SK-N-SH (cell line): Measurements from ENCODE around the gene SPINK8. TPM values are rescaled to one million over a fixed set of nuclear protein-coding genes. Genes with fewer than 3 reads are reported as not detected.

Source experiments
- CTCF ChIA-PET: fragments of 300-600, 350-600 bp; formaldehyde crosslinking; extraction: SDS; loops from one replicate; lab custom pipeline; 2021; lab: Yijun Ruan, JAX
- POLR2A ChIA-PET: fragments of 350-600 bp; sonication (Branson Sonifier 250); formaldehyde crosslinking; extraction: SDS; loops from one replicate; lab custom pipeline; 2020; ENCODE audit warnings: antibody characterized with exemption, inconsistent platforms; lab: Yijun Ruan, JAX
- DNase-seq: peaks from one replicate; pipeline ENCODE4 v3.0.0; 2012
- H2AFZ ChIP-seq: fragments of 200-600 bp; sonication (generic); 2 replicates; pipeline ENCODE4 v1.8.1; 2016; ENCODE audit warnings: antibody characterized with exemption, mild to moderate bottlenecking, low read depth
- H3F3A ChIP-seq: fragments of 200-600 bp; sonication (generic); replicated peaks from 2 replicates; pipeline ENCODE3; 2016; ENCODE audit warnings: antibody characterized with exemption, mild to moderate bottlenecking; ENCODE audit not compliant: insufficient read depth
- H3K27ac ChIP-seq, 2 experiments: fragments of 200-500 bp in 1 of 2; fragments of 200-600 bp in 1 of 2; sonication (Bioruptor generic) in 1 of 2; sonication (generic), shearing (Covaris generic) in 1 of 2; 2 replicates each; pipeline versions ENCODE4 v1.5.1 to v1.6.1; 2014 to 2016; ENCODE audit warnings: low read depth in 2 of 2, inconsistent platforms in 1 of 2, low read length in 1 of 2, mild to moderate bottlenecking in 1 of 2, mixed read lengths in 1 of 2
- H3K27me3 ChIP-seq: fragments of 200-600 bp; sonication (generic), shearing (Covaris generic); 2 replicates; pipeline ENCODE4 v1.6.1; 2016; ENCODE audit warnings: mixed run types; ENCODE audit not compliant: insufficient read depth
- H3K36me3 ChIP-seq, 2 experiments: fragments of 200-500 bp in 1 of 2; fragments of 200-600 bp in 1 of 2; sonication (Bioruptor generic) in 1 of 2; sonication (generic) in 1 of 2; replicated peaks in 1 of 2; 2 replicates each; pipeline versions ENCODE3 to v1.5.1; 2014 to 2016; ENCODE audit warnings: low read length in 1 of 2, mild to moderate bottlenecking in 1 of 2; ENCODE audit not compliant: insufficient read depth in 2 of 2, control insufficient read depth in 1 of 2
- H3K4me1 ChIP-seq, 2 experiments: fragments of 200-500 bp in 1 of 2; fragments of 200-600 bp in 1 of 2; sonication (Bioruptor generic) in 1 of 2; sonication (generic), shearing (Covaris generic) in 1 of 2; 2 replicates each; pipeline versions ENCODE4 v1.5.1 to v1.6.1; 2014 to 2016; ENCODE audit warnings: low read depth in 1 of 2, low read length in 1 of 2, mixed run types in 1 of 2; ENCODE audit not compliant: insufficient read depth in 2 of 2, control insufficient read depth in 1 of 2
- H3K4me2 ChIP-seq: fragments of 200-600 bp; sonication (generic), shearing (Covaris generic); 2 replicates; pipeline ENCODE4 v1.6.1; 2017; ENCODE audit warnings: mixed run types
- H3K4me3 ChIP-seq, 2 experiments: fragments of 200-500 bp in 1 of 2; fragments of 200-600 bp in 1 of 2; sonication (Bioruptor generic) in 1 of 2; sonication (generic), shearing (Covaris generic) in 1 of 2; 2 replicates each; pipeline versions ENCODE4 v1.5.1 to v1.8.1; 2014 to 2016; ENCODE audit warnings: low read depth in 2 of 2, inconsistent platforms in 1 of 2, low read length in 1 of 2, mild to moderate bottlenecking in 1 of 2, mixed read lengths in 1 of 2, moderate library complexity in 1 of 2
- H3K79me2 ChIP-seq: fragments of 200-600 bp; sonication (generic); 2 replicates; pipeline ENCODE4 v1.8.1; 2017; ENCODE audit warnings: mild to moderate bottlenecking; ENCODE audit not compliant: insufficient read depth
- H3K9ac ChIP-seq: fragments of 200-600 bp; sonication (generic); 2 replicates; pipeline ENCODE4 v1.6.1; 2017; ENCODE audit warnings: mixed run types
- H3K9me2 ChIP-seq: fragments of 200-600 bp; sonication (generic); 2 replicates; pipeline ENCODE4 v1.6.1; 2017; ENCODE audit warnings: mixed run types
- H3K9me3 ChIP-seq: fragments of 200-600 bp; sonication (generic); 2 replicates; pipeline ENCODE4 v1.6.1; 2017; ENCODE audit warnings: mixed run types, mild to moderate bottlenecking, moderate library complexity
- H4K20me1 ChIP-seq: fragments of 200-600 bp; sonication (generic); 2 replicates; pipeline ENCODE4 v1.6.1; 2017; ENCODE audit warnings: mild to moderate bottlenecking, mixed run types; ENCODE audit not compliant: insufficient read depth
- CHD2 ChIP-seq: fragments of 150-350 bp; IDR thresholded peaks from 2 replicates; pipeline ENCODE4 v1.6.1; 2018; ENCODE audit warnings: low read length; ENCODE audit not compliant: partially characterized antibody
- ELF1 ChIP-seq: IDR thresholded peaks from 2 replicates; pipeline ENCODE4 v1.4.0; 2012
- EP300 ChIP-seq, 2 experiments: IDR thresholded peaks; 2 replicates each; pipeline versions ENCODE4 v1.4.0 to v1.6.1; 2012; ENCODE audit warnings: borderline replicate concordance in 1 of 2, low read depth in 1 of 2, low read length in 1 of 2
- EZH2phosphoT487 ChIP-seq: fragments of 200-600 bp; sonication (generic); IDR thresholded peaks from 2 replicates; pipeline ENCODE4 v1.6.1; 2017; ENCODE audit warnings: low read depth, mixed run types, mild to moderate bottlenecking, antibody characterized with exemption, moderate library complexity, borderline replicate concordance
- FOSL2 ChIP-seq: IDR thresholded peaks from 2 replicates; pipeline ENCODE4 v1.4.0; 2012; ENCODE audit warnings: low read depth, mild to moderate bottlenecking, moderate library complexity, borderline replicate concordance
- FOXJ3 ChIP-seq: sonication (generic); formaldehyde crosslinking; IDR thresholded peaks from 2 replicates; pipeline ENCODE4 v1.5.1; 2020; ENCODE audit warnings: mild to moderate bottlenecking, missing genetic modification reagents
- IRF3 ChIP-seq: fragments of 150-350 bp; IDR thresholded peaks from 2 replicates; pipeline ENCODE4 v1.6.1; 2016; ENCODE audit warnings: mild to moderate bottlenecking, low read depth, low read length
- JUND ChIP-seq: IDR thresholded peaks from 2 replicates; pipeline ENCODE4 v1.4.0; 2012
- MAX ChIP-seq: IDR thresholded peaks from 2 replicates; pipeline ENCODE4 v1.4.0; 2012; ENCODE audit warnings: low read depth
- PBX3 ChIP-seq: IDR thresholded peaks from 2 replicates; pipeline ENCODE4; 2012
- RAD21 ChIP-seq: IDR thresholded peaks from 2 replicates; pipeline ENCODE4 v1.6.1; 2012; ENCODE audit warnings: mild to moderate bottlenecking, low read length
- RCOR1 ChIP-seq: fragments of 150-350 bp; IDR thresholded peaks from 2 replicates; pipeline ENCODE4 v1.6.1; 2017; ENCODE audit warnings: antibody characterized with exemption, low read length
- SIN3A ChIP-seq: IDR thresholded peaks from 2 replicates; pipeline ENCODE4 v1.6.1; 2012; ENCODE audit warnings: low read depth, mild to moderate bottlenecking, low read length, moderate library complexity, borderline replicate concordance
- SMC3 ChIP-seq: IDR thresholded peaks from 2 replicates; pipeline ENCODE4 v1.6.1; 2012; ENCODE audit warnings: low read depth, low read length, improper control_type of control experiment
- TCF12 ChIP-seq: IDR thresholded peaks from 2 replicates; pipeline ENCODE4 v1.4.0; 2012
- TEAD4 ChIP-seq: IDR thresholded peaks from 2 replicates; pipeline ENCODE4 v1.4.0; 2012; ENCODE audit warnings: mild to moderate bottlenecking, borderline replicate concordance; ENCODE audit not compliant: insufficient read depth
- YY1 ChIP-seq: IDR thresholded peaks from 2 replicates; pipeline ENCODE4 v1.4.0; 2012; ENCODE audit warnings: low read depth, mild to moderate bottlenecking
- WGBS: methylation state at CpG from one replicate; pipeline ENCODE4 v1.1.6; 2017; ENCODE audit warnings: low lambda C conversion rate; 5-methylcytosine and 5-hydroxymethylcytosine counted together
- polyA plus RNA-seq, 3 experiments: library from polyadenylated mRNA; depleted of rRNA; stranded (reverse); fragments of >200 nt; gene quantifications; 2 replicates each; pipeline ENCODE4 v1.2.3, GENCODE V29; 2012

The SPINK8 gene
- polyA plus RNA-seq, 1 of the 3 experiments (the other 2 are of a cell fraction), result not detected

GRCh38 chr3:48306860-48307530 lies 26.5 kb downstream of the SPINK8 start:
- Histone ChIP-seq H3K36me3 (no peaks in the 10 kb centered on the region), H3K4me3 (no peak overlapping the region), H3K27me3 (no peaks in the 10 kb centered on the region; the same call in 1 of the 2 replicates), H4K20me1 (no peaks in the 10 kb centered on the region), H3K9ac (no peak overlapping the region), H3K27ac (no peak overlapping the region), H3F3A (no peaks in the 10 kb centered on the region), H2AFZ (no peak overlapping the region), H3K79me2 (no peaks in the 10 kb centered on the region), H3K4me2 (no peak overlapping the region), H3K4me1 (peaks cover 0 to under 1% of the 10 kb centered on the region in 2 experiments; a peak in 1 of 4 replicates), H3K9me3 (no peaks in the 10 kb centered on the region), H3K9me2 (no peaks in the 10 kb centered on the region)
- 44% methylated on average over 4 of the region's 4 CpGs for WGBS
- DNase-seq, result no peak
- ChIA-PET POLR2A (no interaction called here), CTCF (interaction anchor here (2.9 kb wide), 1 partner anchor 129 kb away, joined by 15 read pairs; no protein-coding TSS in a partner anchor)
- TF ChIP-seq PBX3 (no peak), YY1 (no peak), FOSL2 (no peak), JUND (no peak), ELF1 (no peak), SMC3 (no peak), RAD21 (no peak), CHD2 (no peak), EZH2phosphoT487 (no peak), FOXJ3 (CRISPR knock-in tag) (no peak), MAX (no peak), TCF12 (no peak), EP300 (IDR thresholded peaks at IDR 0.05; ENCODE audit: borderline replicate concordance in 1 of 2, low read depth in 1 of 2, low read length in 1 of 2) (no peak), SIN3A (no peak), IRF3 (no peak), RCOR1 (no peak), TEAD4 (no peak)
